ENCODE measurements around the gene ITPR1.

The ITPR1 gene

GRCh38 chr3:4511491-4512262 lies 18.5 kb downstream of the ITPR1 start:
- DNase-seq, result no peak

- DNase-seq, result no peak
These were observed 19.9 kb downstream of the ITPR1 start for GRCh38 chr3:4512895-4513616.

GRCh38 chr3:4514321-4514720 lies 21.2 kb downstream of the ITPR1 start:
- no peak for DNase-seq

GRCh38 chr3:4514916-4515315 lies 21.8 kb downstream of the ITPR1 start:
- DNase-seq, result no peak

- DNase-seq, result no peak
These were observed 22.9 kb downstream of the ITPR1 start for GRCh38 chr3:4515916-4516579.

- no peak for DNase-seq
These were observed 23.9 kb downstream of the ITPR1 start for GRCh38 chr3:4517093-4517492.

GRCh38 chr3:4517643-4518311 lies 24.6 kb downstream of the ITPR1 start:
- no peak for DNase-seq

- no peak for DNase-seq
These were observed 27.1 kb downstream of the ITPR1 start for GRCh38 chr3:4520033-4520816.

GRCh38 chr3:4522947-4523346 lies 29.8 kb downstream of the ITPR1 start:
- DNase-seq, result no peak

- DNase-seq, result no peak
These were observed 30.9 kb downstream of the ITPR1 start for GRCh38 chr3:4523710-4524698.

GRCh38 chr3:4525560-4526223 lies 32.5 kb downstream of the ITPR1 start:
- DNase-seq, result no peak

GRCh38 chr3:4528320-4528719 lies 35.2 kb downstream of the ITPR1 start:
- DNase-seq, result no peak

GRCh38 chr3:4528819-4529600 lies 35.9 kb downstream of the ITPR1 start:
- no peak for DNase-seq

- no peak for DNase-seq
These were observed 36.9 kb downstream of the ITPR1 start for GRCh38 chr3:4529876-4530588.

- no peak for DNase-seq
These were observed 38.4 kb downstream of the ITPR1 start for GRCh38 chr3:4531478-4532025.

- DNase-seq, result no peak
These were observed 39.5 kb downstream of the ITPR1 start for GRCh38 chr3:4532535-4533112.

GRCh38 chr3:4533489-4534443 lies 40.6 kb downstream of the ITPR1 start:
- no peak for DNase-seq

Measured in stimulated activated CD4-positive, alpha-beta T cell treated with anti-CD3 and anti-CD28 coated beads, Interleukin-4, amount 100 ng/mL, for 1 hour (primary cell).